SHP77 (cell line): ENCODE measurements around the gene ACTL6A.
"Not testable (repeated sequence)": the region's sequence is repeated elsewhere in the genome, so short reads cannot be mapped to it uniquely, and the experiment has no call there.

ENCODE experiments used
- DNase-seq, 2 experiments: peaks; one replicate each; lab custom pipeline; 2025; lab: John Stamatoyannopoulos, UW

Gene ACTL6A

GRCh38 chr3:179562591-179563270 is at the start of gene ACTL6A:
Gene ACTL6A (plus strand): TSS chr3:179562926. CDS start chr3:179563093, 167 bp downstream.
- peak; percentile 97 to 99 for DNase-seq

GRCh38 chr3:179513862-179514261 is 48.9 kb upstream of the ACTL6A start:
- no peak for DNase-seq

- not testable (repeated sequence) for DNase-seq
These were observed 46.1 kb upstream of the ACTL6A start for GRCh38 chr3:179516461-179517251.

GRCh38 chr3:179526482-179526881 is 36.2 kb upstream of the ACTL6A start:
- no peak for DNase-seq

GRCh38 chr3:179526989-179527391 is 35.7 kb upstream of the ACTL6A start:
- peak; percentile 8 to 61 for DNase-seq

- no peak for DNase-seq
These were observed 34.0 kb upstream of the ACTL6A start for GRCh38 chr3:179528772-179529171.

GRCh38 chr3:179531576-179531975 is 31.1 kb upstream of the ACTL6A start:
- no peak for DNase-seq

GRCh38 chr3:179533274-179533673 is 29.5 kb upstream of the ACTL6A start:
- no peak for DNase-seq

GRCh38 chr3:179536256-179536655 is 26.5 kb upstream of the ACTL6A start:
- no peak for DNase-seq

GRCh38 chr3:179541094-179541493 is 21.6 kb upstream of the ACTL6A start:
- DNase-seq = no peak

GRCh38 chr3:179541596-179541995 is 21.1 kb upstream of the ACTL6A start:
- DNase-seq = no peak

GRCh38 chr3:179542375-179542774 is 20.4 kb upstream of the ACTL6A start:
- DNase-seq = no peak

GRCh38 chr3:179544981-179545645 is 17.6 kb upstream of the ACTL6A start:
- no peak for DNase-seq

GRCh38 chr3:179546814-179547241 is 15.9 kb upstream of the ACTL6A start:
- no peak for DNase-seq

GRCh38 chr3:179551349-179552105 is 11.2 kb upstream of the ACTL6A start:
- DNase-seq = no peak

- peak; percentile 12 to 65 for DNase-seq
These were observed 3.9 kb upstream of the ACTL6A start for GRCh38 chr3:179558742-179559364.

- DNase-seq = no peak
These were observed 1.9 kb upstream of the ACTL6A start for GRCh38 chr3:179560791-179561190.

GRCh38 chr3:179563271-179563783 is 601 bp downstream of the ACTL6A start:
- peak; percentile 16 to 50 for DNase-seq

GRCh38 chr3:179565496-179565895 is 2.8 kb downstream of the ACTL6A start:
- no peak for DNase-seq

- no peak for DNase-seq
These were observed 18.3 kb downstream of the ACTL6A start for GRCh38 chr3:179580992-179581391.

- DNase-seq = no peak
These were observed 26.4 kb downstream of the ACTL6A start for GRCh38 chr3:179589143-179589542.
